GM23248 (cell line): ENCODE measurements around the gene NAA10. TPM values are rescaled to one million over a fixed set of nuclear protein-coding genes. Genes with fewer than 3 reads are reported as not detected.

Experiments
- DNase-seq: peaks from one replicate; pipeline ENCODE4 v3.0.0-alpha.2; 2015
- H2AFZ ChIP-seq: fragments of 200-600 bp; sonication (generic); 2 replicates; pipeline ENCODE4 v1.6.1; 2016; ENCODE audit warnings: antibody characterized with exemption
- H3F3A ChIP-seq: fragments of 200-600 bp; sonication (generic); 2 replicates; pipeline ENCODE4 v1.6.1; 2016; ENCODE audit warnings: mild to moderate bottlenecking, antibody characterized with exemption, mixed run types; ENCODE audit not compliant: insufficient read depth
- H3K27ac ChIP-seq: fragments of 200-600 bp; sonication (generic); 2 replicates; pipeline ENCODE4 v1.5.1; 2016; ENCODE audit warnings: mild to moderate bottlenecking
- H3K27me3 ChIP-seq: fragments of 200-600 bp; sonication (generic); replicated peaks from 2 replicates; pipeline ENCODE4 v1.6.1; 2016; ENCODE audit warnings: mild to moderate bottlenecking; ENCODE audit not compliant: insufficient read depth
- H3K36me3 ChIP-seq: fragments of 200-600 bp; sonication (generic); 2 replicates; pipeline ENCODE4 v1.6.1; 2016; ENCODE audit warnings: low read depth, mild to moderate bottlenecking
- H3K4me1 ChIP-seq: fragments of 200-600 bp; sonication (generic); 2 replicates; pipeline ENCODE4 v1.6.1; 2016; ENCODE audit warnings: mild to moderate bottlenecking; ENCODE audit not compliant: insufficient read depth
- H3K4me2 ChIP-seq: fragments of 200-600 bp; sonication (generic); one replicate; pipeline ENCODE4 v1.6.1; 2016; ENCODE audit warnings: mild to moderate bottlenecking; ENCODE audit not compliant: unreplicated experiment
- H3K4me3 ChIP-seq: fragments of 200-600 bp; sonication (generic); 2 replicates; pipeline ENCODE4 v1.5.1; 2016; ENCODE audit warnings: mild to moderate bottlenecking
- H3K79me2 ChIP-seq: fragments of 200-600 bp; sonication (generic); 2 replicates; pipeline ENCODE4 v1.6.1; 2016; ENCODE audit warnings: mild to moderate bottlenecking; ENCODE audit not compliant: insufficient read depth
- H3K9ac ChIP-seq: fragments of 200-600 bp; sonication (generic); 2 replicates; pipeline ENCODE4 v1.6.1; 2016; ENCODE audit warnings: mild to moderate bottlenecking
- H3K9me2 ChIP-seq: fragments of 200-600 bp; sonication (generic); 2 replicates; pipeline ENCODE4 v1.6.1; 2016; ENCODE audit warnings: mixed run types, mild to moderate bottlenecking, moderate library complexity; ENCODE audit not compliant: insufficient read depth
- H3K9me3 ChIP-seq: fragments of 200-600 bp; sonication (generic); one replicate; pipeline ENCODE4 v1.6.1; 2017; ENCODE audit warnings: low read depth
- H4K20me1 ChIP-seq: fragments of 200-600 bp; sonication (generic); 2 replicates; pipeline ENCODE4 v1.6.0; 2016; ENCODE audit not compliant: insufficient read depth
- EZH2 ChIP-seq: fragments of 200-600 bp; sonication (generic); IDR thresholded peaks from 2 replicates; pipeline ENCODE4 v1.6.1; 2018; ENCODE audit warnings: antibody characterized with exemption, mild to moderate bottlenecking; ENCODE audit not compliant: insufficient read depth, poor library complexity, severe bottlenecking
- EZH2phosphoT487 ChIP-seq: fragments of 200-600 bp; sonication (generic); IDR thresholded peaks from 2 replicates; pipeline ENCODE4 v1.6.1; 2018; ENCODE audit warnings: antibody characterized with exemption, moderate library complexity, mild to moderate bottlenecking, low read depth; ENCODE audit not compliant: insufficient read depth
- WGBS, 2 experiments: methylation state at CpG; one replicate each; pipeline ENCODE4 v1.1.6; 2015 to 2017; ENCODE audit warnings: low lambda C conversion rate in 2 of 2, low coverage in 1 of 2; ENCODE audit errors: missing lambda C conversion rate in 2 of 2; 5-methylcytosine and 5-hydroxymethylcytosine counted together
- in situ Hi-C: fragments of 300-500 bp; cut with MboI; formaldehyde crosslinking; loops from 2 replicates; pipeline ENCODE4 v1.15.0; 2020
- polyA plus RNA-seq: library from polyadenylated mRNA; unstranded; fragments of >200 nt; fragmentation: Nextera tagmentation; extraction: Ambion mirVana; gene quantifications from 2 replicates; pipeline ENCODE4 v1.2.1, GENCODE V29; 2016
- total RNA-seq: library from RNA; depleted of rRNA; stranded (reverse); fragments of >200 nt; shearing (Covaris generic); gene quantifications from 2 replicates; pipeline ENCODE4 v1.2.3, GENCODE V29; 2014

NAA10 gene
- total and polyA plus RNA-seq, 2 experiments from 2014 or later, result 154 to 166 TPM

DNA sequence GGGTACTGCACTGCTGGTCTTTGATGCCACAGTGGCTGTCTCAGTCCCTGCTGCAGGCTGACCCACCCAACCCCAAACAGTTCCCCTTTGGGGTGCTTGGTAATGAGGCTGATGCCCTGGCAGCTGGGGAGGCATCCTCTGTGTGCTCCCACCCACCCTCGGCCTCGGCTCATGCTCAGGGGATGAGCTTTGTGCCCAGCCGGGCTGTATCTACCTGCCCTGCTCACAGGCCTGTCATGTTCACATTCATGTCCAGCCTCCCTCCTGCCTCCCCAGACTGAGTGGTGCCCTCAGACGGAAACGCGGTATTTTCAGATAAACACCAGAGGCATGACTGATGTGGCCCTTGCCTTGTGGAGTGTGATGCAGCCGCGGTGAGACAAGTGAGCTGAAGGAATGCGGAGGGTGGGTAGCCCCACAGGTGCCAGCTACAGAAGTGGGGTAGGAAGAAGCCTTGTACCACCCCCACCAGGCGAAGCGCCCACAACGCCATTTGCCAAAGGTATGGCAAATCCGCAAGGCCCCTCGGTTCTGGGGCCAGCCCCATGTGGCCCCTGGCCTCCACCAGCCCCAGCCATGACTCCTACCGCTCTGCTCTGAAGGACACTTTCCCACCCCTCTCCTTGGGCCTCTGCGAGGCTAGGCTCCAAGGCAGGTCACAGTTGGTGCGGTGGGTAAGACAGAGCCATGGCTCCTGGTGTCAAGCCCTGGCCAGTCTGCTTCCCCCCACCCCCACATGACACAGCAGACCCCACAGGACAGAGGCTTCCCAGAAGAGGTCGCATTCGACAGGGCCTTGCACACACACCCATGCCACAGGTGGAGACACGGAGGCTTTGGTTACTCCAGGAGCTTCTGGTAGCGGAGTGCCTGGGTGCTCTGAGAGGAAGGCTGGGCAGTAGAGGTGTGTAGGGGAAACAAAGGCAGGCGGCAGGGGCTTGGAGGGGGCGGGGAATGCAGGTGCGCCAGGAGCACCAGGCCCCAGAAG lies 11.4 kb upstream of the NAA10 start:
- Histone ChIP-seq H3K36me3 (no peaks in the 10 kb centered on the region; the same call in 1 of the 2 replicates), H3K4me2 (no peak overlapping the region), H3F3A (no peaks in the 10 kb centered on the region), H2AFZ (no peak overlapping the region), H3K4me1 (no peaks in the 10 kb centered on the region), H3K27ac (no peak overlapping the region), H3K27me3 (no peaks in the 10 kb centered on the region), H3K4me3 (no peak overlapping the region), H3K79me2 (no peaks in the 10 kb centered on the region), H3K9ac (no peak overlapping the region), H3K9me3 (no peaks in the 10 kb centered on the region), H3K9me2 (no peaks in the 10 kb centered on the region), H4K20me1 (no peaks in the 10 kb centered on the region)
- no peak for DNase-seq
- no peak for TF ChIP-seq EZH2
- WGBS, 2 experiments, result 60 to 86% methylated on average over 11 to 19 of the region's 24 CpGs
- in situ Hi-C loops, result no loop called here

DNA sequence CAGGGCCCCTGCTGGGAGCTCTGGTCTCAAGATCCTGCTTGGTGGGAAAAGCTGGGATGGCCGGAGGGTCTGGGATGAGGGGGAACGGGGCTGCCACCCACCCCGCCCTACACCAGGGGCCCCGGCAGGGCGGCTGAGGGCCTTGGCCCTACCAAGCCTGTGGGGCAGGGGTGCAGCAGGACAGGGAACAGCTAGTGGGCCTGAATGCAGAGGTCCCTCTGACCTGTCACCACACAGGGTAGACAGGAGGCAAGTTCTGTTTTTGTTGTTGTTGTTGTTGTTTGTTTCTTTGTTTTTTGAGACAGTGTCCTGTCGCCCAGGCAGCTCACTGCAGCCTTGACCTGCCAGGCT lies 9.9 kb upstream of the NAA10 start:
- 30 to 33% methylated on average over 3 to 4 of the region's 6 CpGs for WGBS, 2 experiments
- in situ Hi-C loops, result no loop called here

DNA sequence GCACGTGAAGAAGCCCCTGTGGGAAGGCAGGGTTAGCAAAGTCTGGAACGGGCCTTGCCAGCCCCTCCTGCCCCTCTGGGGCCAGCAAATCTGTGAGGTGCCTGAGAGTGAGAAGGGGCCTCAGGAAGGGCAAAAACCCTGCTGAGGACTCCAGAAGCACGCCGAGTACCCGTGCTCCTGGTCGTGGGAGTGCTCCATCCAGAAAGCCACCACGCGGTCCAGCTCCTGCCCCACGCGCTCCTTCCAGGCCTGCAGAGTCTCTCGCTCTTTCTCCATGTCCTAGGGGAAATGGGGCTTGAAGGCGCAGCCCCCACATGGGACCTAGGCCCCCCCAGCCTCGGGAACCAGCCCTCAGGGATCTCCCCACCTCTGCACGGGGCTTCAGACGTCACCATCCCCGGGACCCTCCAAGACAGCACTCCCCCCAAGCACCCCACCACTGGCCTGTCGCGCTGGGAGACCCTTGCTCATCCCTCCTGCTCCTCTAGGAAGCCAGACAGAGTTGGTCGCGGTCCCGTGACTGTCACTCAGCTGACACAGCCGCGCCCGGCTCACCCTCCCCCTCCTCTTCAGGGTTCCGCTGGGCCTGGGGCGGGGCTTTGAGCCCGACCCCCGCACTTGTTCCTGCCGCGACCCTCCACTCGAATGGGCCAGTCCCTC lies 9.4 kb upstream of the NAA10 start, which contains the start of gene RENBP:
Gene RENBP, minus strand, starts transcription at position 504 of the 660 bp plus-strand sequence. Its CDS starts 33 bp downstream, at position 471.
- in situ Hi-C loops, result no loop called here
- no peak within 1 kb of the TSS for H2AFZ ChIP-seq
- 8 to 24% methylated on average over 8 to 9 of the region's 31 CpGs for WGBS, 2 experiments

More for the DNA sequence above, 9.9 kb upstream of the NAA10 start:
- Histone ChIP-seq H2AFZ (no peak overlapping the region), H3K9ac (no peak overlapping the region), H4K20me1 (no peaks in the 10 kb centered on the region), H3K27ac (no peak overlapping the region), H3K79me2 (no peaks in the 10 kb centered on the region), H3K36me3 (no peaks in the 10 kb centered on the region; the same call in 1 of the 2 replicates), H3K4me3 (no peak overlapping the region), H3K4me2 (no peak overlapping the region), H3K4me1 (no peaks in the 10 kb centered on the region), H3K9me3 (no peaks in the 10 kb centered on the region), H3K9me2 (no peaks in the 10 kb centered on the region), H3K27me3 (no peaks in the 10 kb centered on the region), H3F3A (no peaks in the 10 kb centered on the region)
- TF ChIP-seq EZH2 (no peak), EZH2phosphoT487 (no peak)
- DNase-seq, result no peak

DNA sequence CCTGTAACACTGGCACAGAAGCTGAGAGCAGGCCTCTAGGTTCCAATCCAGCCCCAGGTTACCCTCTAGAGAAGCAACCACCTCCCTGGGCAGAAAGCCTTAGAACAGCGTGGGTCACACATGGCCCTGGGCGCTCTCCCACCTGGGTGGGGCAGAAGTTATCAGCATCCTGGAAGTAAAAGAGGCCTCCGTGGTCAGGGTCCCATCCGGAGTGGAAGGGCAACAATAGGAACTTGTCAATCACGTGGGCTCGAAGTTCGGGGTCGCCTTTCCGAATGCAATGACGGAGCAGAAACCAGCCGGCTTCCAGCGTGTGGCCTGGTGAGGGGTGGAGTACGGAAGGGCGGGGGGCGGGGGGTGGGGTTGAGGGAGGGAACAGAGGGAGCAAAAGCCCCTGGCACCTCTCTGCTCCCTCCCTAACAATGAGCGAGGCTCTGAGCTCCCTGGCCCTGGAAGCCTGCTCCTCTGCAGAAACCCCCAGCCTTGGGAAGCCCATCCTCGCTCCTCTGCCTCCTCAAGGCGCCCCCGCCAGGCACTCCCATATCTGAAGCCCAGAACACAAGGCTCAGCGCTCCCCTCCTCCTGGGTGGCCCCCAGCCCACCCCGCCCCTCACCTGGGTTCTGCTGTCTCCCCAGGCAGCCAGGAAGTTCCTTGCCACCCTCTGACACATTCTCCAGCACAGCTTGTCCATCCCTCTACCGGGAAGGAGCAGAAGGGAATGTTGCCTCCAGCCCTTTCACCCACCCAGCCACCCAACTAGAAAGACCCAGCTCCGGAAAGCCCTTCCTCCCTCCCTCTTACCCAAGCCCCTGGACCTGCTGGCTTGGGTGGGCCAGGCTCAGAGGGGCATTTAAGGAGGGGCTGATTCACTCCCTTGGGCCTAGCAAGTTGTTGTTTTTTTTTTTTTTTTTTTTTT lies 6.8 kb upstream of the NAA10 start:
- in situ Hi-C loops, result no loop called here
- H2AFZ ChIP-seq, result no peak overlapping the region
- TF ChIP-seq EZH2phosphoT487 (no peak), EZH2 (no peak)

More for the DNA sequence above, 9.4 kb upstream of the NAA10 start, which contains the start of gene RENBP:
- Histone ChIP-seq H3K36me3 (no peaks in the 10 kb centered on the region; the same call in 1 of the 2 replicates), H3K4me3 (no peak within 1 kb of the TSS), H3K9ac (no peak within 1 kb of the TSS), H3K4me2 (no peak within 1 kb of the TSS), H3K9me3 (no peaks in the 10 kb centered on the region), H3K9me2 (no peaks in the 10 kb centered on the region), H3F3A (no peaks in the 10 kb centered on the region), H3K27me3 (no peaks in the 10 kb centered on the region), H4K20me1 (no peaks in the 10 kb centered on the region), H3K27ac (no peak within 1 kb of the TSS), H3K4me1 (no peaks in the 10 kb centered on the region), H3K79me2 (no peaks in the 10 kb centered on the region)
- DNase-seq, result no peak
- TF ChIP-seq EZH2 (no peak), EZH2phosphoT487 (no peak)

More for the DNA sequence above, 6.8 kb upstream of the NAA10 start:
- no peaks in the 10 kb centered on the region for H3F3A ChIP-seq
- H3K79me2 ChIP-seq, result no peaks in the 10 kb centered on the region
- no peaks in the 10 kb centered on the region for H3K27me3 ChIP-seq
- no peaks in the 10 kb centered on the region for H3K36me3 ChIP-seq
- 69 to 76% methylated on average over 7 to 21 of the region's 23 CpGs for WGBS, 2 experiments
- no peak overlapping the region for H3K27ac ChIP-seq
- DNase-seq, result no peak
- H3K9me2 ChIP-seq, result no peaks in the 10 kb centered on the region
- no peak overlapping the region for H3K4me2 ChIP-seq
- no peaks in the 10 kb centered on the region for H3K9me3 ChIP-seq
- H3K4me1 ChIP-seq, result no peaks in the 10 kb centered on the region
- no peaks in the 10 kb centered on the region for H4K20me1 ChIP-seq
- no peak overlapping the region for H3K9ac ChIP-seq
- H3K4me3 ChIP-seq, result no peak overlapping the region
